Sigmoid colon (tissue), 4 donors: ENCODE data around the gene RBM28.

Experiments used
- CTCF ChIP-seq, 4 experiments: fragments of 450-650 bp in 3 of 4; fragments of 200-600 bp in 1 of 4; IDR thresholded peaks; one replicate each; pipeline ENCODE4 v1.5.1; 2016 to 2019; ENCODE audit warnings: antibody characterized with exemption in 4 of 4, mild to moderate bottlenecking in 3 of 4, moderate library complexity in 2 of 4
- POLR2AphosphoS5 ChIP-seq, 4 donors: sonication (generic); formaldehyde crosslinking; IDR thresholded peaks; one replicate each; pipeline ENCODE4 v1.6.1; 2017; ENCODE audit warnings: antibody characterized with exemption in 4 of 4

- TF ChIP-seq CTCF (IDR thresholded peaks at IDR 0.05): no peak
- no peak for TF ChIP-seq POLR2AphosphoS5 (IDR thresholded peaks at IDR 0.05)
Observed at GRCh38 chr7:128287556-128287955, 56.2 kb downstream of the RBM28 start.
